ENCODE results near the gene ARHGAP22.

DNA sequence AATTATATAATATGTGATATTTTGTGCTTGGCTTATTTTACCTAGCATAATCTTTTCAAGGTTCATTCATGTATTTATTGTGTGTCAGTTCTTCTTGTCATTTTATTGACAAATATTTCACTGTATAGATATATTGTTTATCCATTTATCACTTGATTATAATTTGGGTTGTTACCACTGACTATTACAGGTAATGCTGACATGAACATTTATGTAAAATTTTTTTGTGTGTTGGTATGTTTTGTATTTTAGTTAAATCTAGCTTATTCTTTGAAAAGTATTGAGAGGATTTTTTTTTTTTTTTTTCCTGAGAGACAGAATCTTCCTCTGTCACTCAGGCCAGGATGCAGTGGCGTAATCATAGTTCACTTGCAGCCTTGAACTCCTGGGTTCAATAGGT lies 190.7 kb downstream of the ARHGAP22 start:
- TF ChIP-seq RAD21 (IDR thresholded peaks at IDR 0.05; ENCODE audit: low read length), result no peak
- TF ChIP-seq, protein P1, sequence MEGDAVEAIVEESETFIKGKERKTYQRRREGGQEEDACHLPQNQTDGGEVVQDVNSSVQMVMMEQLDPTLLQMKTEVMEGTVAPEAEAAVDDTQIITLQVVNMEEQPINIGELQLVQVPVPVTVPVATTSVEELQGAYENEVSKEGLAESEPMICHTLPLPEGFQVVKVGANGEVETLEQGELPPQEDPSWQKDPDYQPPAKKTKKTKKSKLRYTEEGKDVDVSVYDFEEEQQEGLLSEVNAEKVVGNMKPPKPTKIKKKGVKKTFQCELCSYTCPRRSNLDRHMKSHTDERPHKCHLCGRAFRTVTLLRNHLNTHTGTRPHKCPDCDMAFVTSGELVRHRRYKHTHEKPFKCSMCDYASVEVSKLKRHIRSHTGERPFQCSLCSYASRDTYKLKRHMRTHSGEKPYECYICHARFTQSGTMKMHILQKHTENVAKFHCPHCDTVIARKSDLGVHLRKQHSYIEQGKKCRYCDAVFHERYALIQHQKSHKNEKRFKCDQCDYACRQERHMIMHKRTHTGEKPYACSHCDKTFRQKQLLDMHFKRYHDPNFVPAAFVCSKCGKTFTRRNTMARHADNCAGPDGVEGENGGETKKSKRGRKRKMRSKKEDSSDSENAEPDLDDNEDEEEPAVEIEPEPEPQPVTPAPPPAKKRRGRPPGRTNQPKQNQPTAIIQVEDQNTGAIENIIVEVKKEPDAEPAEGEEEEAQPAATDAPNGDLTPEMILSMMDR (conservative IDR thresholded peaks at IDR 0.05; ENCODE audit: low read depth, low read length), result no peak

Measured in IMR-90 (cell line).